Measurements from ENCODE around the gene ELK3.

The ELK3 gene

DNA sequence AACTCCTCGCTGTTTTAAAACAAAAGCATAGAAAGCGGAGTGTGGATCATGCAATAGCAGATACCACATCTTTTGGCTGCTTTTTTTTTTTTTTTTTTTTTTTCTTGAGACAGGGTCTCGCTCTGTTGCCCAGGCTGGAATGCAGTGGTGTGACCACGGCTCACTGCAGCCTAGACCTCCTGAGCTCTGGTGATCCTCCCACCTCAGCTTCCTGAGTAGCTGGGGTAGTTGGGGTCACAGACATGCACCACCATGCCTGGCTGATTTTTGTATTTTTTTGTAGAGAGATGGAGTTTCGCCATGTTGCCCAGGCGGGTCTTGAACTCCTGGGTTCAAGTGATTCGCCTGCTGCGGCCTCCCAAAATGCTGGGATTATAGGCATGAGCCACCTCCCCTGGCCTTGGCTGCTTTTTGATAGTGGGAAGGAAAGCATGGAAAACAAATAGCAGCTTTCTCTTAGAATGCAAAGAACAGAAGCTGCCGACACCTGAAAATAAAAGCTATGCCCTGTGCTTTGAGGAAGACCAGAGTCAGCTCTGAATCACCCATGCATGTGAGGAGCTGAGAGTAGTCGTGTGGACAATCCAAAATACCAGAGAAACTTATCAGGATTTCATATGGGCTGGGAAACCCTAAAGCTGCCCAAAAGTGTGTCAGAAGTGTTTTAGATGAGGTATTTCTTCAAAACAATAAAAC is 3.6 kb upstream of the ELK3 start:
- no peak for DNase-seq

DNA sequence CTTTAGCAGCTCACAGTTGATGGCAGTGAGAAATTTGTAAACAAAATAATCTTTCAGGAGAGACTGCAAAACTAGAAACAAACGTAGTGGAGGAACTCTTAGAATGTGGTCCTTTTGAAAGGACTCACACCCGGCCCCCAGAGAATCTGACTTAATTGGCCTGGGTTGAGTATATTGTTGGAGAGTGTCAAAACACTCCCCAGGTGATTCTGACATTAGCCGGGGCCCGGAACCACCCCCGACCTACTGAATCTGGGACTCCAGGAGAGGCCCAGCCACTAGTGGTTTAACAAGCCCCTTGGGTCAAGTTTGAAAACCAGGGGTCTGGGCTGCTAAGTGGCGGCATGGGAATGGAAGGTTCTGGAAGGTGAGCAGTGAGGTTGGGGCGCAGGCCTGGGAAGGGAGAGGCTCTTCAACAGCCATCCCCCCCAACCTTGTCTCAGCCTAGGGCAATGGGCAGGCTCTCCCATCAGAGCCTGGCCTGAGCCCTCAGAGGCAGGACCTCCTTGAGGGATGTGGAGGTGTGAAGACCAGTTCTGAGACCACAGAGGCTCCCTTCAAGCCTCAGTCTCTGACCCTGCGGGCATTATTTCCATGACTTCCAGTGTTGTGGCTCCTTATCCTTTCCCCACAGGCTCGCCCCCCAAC is 1.1 kb upstream of the ELK3 start:
- no peak for DNase-seq

DNA sequence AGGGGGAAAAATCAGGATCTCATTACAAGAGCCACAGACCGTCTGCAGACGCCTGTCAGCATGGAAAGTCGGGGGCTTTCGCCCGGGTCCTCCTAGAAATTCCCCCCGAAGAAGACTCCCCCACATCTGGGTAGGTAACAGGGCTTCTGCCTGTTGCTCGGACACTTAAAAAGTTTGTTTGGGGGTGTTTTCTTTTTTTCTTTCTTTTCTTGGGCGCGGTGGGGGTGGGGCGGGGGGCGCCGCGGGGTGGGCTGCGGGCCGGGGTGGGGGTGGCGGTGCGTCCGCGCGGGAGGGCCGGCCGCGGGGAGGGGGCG is 358 bp downstream of the ELK3 start:
- DNase-seq: no peak

DNA sequence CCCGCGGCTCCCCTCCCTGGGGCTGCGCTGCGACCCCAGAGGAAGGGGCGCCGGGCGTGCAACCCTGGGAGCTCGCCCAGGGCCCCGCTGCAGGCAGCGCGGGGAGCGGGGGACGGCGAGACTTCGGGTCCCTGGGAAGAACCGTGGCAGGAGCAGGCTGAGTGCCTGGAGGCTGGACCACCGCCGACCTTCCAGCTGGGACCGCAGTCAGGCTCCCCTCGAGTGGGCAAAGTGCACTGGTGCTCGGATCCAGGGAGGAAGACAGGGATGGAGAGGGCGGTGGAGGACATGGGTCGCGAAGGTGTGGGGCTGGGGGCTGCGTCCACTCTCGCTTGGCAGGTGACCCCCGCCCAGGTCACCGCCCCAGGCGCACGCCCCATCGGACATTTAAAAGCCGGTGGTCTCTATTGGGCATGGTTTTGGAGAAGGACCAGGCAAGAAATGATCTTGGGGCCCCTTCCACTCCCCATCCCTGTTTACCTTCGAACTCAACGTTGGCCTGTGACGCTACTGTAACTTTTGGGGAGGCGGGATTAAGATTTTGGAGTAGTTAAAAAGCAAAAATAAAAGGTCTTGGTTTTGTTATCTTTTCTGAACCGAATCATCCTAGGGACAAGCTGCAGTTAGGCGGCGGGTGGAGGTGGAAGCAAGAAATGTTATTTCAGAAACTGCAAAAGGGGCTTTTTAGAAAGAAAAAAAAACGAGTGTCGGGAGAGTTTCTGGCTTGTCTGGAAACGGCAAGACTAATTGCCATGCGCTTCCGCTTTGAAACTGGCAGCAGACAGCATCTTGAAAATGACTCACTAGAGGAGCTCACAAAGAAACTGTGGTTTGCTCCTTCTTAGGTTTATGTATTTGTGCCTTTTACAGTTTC is 1.0 kb downstream of the ELK3 start:
- DNase-seq: no peak

DNA sequence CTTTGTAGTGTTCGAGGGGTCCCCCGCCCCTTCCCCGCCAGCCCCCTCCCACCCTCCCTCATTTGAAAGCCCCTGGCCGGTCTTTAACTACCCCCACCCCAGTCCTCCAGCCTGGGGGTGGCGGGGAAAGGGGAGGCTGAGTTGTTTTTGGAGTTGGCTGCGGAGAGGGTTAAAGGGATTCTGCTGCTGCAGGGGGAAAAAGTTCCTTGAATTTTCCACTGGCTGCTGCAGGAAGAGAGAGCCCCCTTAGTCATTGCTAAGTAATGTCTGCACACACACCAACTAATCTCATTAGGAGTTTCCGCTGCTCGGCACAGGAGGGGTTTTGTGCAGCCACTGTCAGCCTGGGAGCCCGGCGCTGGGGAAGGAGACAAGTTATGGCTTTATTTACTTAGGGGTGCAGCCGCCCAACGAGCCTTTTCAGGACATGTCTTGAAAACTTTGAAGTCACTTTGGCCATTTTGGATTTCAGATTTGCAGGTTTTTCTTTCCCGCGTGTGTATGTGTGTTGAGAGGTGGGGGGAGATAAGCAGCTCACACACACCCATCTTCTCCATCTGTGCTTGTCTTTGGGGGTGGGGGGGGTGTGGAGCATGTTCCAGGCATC is 1.8 kb downstream of the ELK3 start:
- no peak for DNase-seq

DNA sequence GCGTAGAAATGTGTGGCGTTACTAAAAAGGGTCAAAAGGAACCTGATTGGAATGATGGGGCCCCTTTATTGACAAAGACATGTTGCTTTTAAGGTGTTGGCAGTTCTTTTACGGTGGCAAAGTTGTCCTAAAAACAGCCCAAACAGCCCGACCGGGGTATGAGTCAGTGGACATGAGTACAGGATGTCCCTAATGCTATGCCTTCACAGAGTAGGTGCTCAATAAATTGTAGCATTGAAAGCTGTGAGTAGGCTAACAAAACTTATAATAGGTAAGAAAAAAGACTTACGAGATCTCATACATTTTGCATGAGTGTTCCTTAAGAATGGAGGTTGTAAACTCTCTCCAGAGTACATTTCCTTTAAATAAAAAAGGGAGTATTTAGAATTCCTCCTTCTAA is 2.6 kb downstream of the ELK3 start:
- DNase-seq: no peak

DNA sequence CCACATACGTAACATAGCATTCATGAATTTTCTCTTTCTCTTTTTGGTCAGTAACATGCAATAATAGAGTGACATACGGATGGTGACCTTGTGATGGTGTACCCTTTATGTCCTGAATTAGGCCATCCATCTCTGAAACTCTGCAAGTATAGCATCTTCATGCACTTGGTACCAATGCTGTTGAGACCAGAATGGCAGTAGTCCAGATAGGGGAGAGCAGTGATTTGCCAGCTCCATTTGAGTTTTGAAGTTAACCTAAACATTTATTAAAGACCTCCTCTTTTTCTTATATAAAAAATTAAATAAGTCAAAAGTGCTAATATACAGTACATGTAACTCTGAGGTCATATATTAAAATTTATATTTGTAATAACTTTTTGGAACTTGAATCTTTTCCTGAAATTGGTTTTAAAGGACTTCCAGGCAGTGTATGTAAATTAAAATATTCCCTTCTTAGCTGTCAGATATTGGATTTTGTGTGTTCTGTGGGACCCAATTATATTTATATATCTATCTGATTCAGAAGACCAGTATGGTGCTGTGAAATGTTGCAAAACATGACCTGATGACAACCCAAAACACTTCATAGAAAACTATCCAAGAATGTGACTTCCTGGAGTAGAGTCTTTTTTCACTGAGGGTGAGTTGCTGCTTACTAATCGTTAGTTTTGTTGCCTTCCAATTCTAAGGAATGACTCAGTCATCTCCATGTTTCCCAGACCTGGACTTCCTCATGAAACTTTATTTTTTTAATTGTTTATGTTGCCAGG is 3.5 kb downstream of the ELK3 start:
- no peak for DNase-seq

DNA sequence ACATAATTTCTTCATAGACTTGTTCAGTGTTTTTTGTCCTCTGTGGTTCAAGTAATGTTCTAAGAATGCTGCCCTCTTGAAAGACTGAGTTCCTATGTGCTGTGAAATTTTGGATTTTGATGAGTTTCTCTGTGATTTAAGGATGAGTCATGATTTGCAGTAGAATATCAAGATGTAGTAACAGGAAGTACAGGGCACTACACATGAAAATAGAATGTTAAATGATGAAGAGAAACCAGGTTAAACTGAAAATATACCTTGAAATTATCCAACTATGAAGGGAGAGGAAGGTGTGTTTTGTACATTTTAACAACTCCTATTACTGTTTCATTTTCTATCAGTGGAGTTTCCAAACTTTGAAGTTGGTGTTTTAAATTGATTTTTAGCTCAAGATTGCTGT is 4.8 kb downstream of the ELK3 start:
- no peak for DNase-seq

DNA sequence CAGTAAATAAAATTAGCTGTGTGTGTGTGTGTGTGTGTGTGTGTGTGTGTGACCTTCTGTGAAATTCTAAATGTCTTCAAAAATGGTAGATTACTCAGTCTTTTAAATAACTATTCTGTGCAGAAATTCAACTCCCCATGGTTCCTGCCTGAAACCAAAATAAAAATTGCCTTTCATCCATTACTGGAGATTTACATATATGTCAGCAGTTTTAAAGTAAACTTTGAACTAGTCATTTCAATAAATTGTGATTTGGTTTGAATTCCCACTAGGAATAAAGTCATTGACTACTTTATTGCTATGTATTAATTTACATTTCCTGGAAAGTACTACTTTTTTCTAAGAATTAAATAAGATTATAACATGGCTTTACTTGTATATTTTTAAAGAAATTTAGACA is 5.3 kb downstream of the ELK3 start:
- DNase-seq: no peak

DNA sequence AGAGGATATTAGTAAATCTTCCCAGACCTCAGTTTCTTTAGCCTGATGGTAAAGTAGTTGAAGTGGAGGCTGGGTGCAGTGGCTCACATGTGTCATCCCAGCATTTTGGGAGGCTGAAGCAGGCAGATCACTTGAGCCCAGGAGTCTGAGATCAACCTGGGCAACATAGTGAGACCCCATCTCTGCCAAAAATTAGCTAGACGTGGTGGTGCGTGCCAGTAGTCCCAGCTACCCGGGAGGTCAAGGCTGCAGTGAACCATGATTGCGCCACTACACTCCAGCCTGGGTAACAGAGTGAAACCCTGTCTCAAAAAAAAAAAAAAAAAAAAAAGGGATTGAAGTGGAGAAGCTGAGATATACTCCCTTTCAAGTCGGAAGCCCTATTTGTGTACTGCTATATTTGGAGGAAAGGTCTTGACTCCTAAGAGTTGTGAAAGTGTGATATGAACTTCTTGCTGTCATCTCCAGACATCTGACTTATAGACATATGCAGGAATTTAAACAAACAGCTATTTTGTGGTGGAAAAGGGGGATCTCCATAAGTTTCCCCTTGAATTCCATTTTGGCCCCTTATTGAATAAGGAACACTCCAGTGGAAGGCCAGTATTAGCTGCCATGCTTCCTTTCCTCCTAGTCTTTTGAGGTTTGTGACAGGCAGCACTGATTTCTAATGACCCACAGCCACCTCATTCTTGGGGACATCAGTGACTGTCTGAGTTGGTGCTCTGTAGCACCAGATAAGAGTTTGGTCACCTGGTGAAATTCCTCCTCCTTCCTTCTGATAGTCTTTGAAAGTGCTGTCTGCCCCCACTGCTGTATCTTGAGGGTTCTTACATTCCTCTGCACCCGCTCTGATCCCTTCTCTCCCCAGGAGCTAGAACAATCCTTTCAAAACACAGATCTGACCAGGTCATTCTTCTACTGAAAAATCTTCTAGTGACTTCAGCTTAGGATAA is 7.4 kb downstream of the ELK3 start:
- DNase-seq: no peak

DNA sequence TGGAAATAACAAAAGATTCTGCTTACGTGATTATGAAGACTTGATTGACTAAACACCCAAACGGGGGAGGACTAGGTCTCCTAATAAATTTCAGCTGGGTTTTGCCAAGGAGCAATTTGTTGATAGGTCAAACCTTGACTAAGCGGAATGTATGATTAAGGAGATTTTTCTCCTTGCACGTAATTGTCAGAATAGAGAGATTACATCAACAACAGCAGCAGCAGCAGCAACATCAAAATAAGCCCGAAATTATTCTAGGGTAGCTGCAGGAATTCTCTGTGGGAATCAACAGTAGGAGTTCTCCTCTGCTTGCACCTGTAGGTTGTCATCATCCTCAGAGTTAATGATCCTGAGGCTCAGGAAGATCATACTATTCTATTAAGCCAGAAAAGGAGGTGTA is 10.2 kb downstream of the ELK3 start:
- no peak for DNase-seq

DNA sequence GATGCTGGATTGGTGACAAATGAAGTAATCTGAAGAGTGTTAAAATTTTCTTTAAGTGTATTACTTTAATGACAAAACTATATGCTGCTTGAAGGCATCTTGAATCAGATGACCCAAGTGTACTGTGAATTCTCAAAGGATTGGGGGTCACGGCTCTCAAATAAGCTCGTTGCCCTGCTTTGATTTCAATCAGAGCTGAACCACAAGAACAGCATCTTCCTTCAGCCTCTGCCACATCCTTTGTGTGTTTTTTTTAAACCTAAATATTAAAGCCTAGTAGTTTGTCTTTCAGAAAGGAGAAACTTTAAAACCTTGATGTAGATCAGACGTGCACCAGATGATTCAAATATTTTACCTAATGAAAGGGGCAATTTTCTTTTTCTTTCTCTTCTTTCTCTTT is 11.7 kb downstream of the ELK3 start:
- no peak for DNase-seq

DNA sequence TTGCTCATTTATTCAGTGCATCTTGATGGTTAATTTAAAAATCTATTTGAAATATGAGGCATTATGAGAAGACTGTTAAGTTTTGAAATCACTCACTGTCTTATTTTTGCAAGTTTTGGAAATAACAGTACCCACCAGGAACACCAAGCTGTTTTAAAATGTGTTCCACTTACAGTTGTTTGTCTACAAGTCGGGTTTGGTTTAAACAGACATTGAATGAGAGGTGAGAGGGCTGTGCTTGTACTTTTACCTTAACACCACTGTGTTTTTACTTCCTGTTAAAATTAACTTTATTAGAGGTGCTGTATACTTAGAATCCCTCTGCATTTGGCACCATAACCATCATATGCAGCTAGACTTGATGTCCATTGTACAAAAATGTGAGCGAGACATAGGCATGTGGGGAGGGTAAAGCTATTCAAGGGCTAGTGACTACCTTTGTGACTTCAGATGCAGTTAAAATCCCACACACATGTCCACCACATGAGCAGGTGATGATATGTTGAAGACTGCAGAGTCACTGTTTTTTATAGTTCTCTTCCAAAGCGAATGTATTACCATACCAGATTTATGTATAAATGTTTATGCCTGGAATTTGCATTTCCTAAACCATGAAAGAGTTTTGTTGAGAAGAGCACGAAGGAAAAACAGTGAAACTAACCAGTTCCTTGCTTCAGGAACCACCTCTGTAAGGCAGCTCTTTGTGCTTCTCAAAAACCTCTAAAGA is 12.9 kb downstream of the ELK3 start:
- DNase-seq: no peak

DNA sequence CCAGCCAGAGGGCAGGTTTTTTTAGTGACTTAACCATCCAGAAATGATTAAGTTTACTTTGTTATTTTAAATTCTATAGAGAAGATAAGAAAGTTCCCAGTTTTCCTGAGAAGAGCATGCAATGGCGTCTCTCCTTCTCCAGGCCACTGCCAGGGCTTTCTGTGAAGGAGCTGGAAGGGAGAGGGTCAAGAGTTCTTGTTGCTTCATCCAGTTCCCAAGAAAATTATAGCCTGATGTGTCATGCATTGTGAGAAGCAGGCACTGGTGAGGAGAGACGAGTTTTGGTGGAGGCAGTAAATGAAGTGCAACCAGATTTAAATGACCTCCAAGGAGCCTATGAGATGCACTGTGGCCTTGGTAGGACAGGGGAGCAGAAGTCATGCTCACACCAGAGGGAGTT is 14.2 kb downstream of the ELK3 start:
- DNase-seq: no peak

DNA sequence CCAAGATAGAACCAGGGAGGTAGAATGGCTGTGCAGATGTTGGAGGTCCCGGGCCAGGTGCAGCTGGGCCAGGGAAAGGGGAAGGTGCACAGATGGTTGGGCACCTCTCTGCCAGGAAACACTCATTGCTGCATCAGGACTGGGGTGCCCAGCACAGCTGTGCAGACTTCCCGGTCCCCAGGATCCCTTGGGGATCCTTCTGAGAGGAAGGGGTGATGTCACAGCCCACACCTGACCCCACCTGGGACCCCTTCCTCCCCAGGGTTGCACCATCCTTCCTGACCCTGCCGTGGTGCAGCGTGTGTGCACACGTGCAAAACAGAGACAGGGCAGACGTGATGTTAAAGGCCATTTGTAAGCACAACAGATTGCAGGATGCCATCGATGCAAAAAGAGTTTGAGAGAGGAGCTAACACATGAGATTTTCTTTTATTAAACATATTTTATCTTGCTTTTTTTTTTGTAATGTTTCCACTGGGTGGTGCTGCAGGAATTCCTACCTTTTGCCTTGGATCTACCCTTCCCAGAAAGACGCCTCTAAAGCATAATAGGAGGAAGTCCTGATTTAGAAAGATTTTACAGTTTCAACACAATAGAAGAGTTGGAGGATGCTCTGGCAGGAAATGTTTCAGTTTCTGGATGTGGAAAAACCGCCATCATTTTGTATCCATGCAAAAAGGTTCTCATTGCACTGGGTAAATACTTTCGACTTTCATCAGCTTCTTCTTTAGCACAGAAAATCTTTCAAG is 14.8 kb downstream of the ELK3 start:
- DNase-seq: no peak

DNA sequence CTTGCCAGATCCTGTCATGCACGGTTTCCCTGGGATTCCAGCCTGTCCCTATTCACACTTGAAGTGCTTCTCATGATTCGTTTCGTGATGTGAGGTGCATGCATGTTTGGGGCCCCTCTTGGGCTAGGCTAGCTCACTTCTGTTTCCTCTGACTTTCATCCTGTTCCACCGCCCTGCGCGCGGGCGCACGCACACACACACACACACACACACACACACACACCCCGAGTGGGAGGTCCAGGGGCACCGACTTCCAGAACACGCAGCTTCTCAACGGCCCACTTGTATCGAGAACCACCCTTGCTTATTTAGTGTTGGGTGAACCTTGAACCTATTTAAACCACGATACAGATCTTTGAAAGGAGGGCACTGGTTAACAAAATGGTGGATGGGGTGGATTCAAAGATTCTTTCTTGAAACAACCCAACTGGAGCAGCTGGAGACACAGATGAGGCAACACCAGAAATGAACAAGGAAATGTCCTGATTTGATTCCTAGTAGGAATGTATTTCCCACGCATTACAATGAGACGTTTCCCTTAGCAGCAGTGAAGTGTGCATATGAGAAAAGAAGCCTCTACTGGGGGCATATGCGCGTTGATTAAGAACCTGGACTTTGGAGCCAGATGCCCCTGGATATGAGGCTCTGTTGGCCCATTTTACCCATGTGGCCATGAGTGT is 16.3 kb downstream of the ELK3 start:
- no peak for DNase-seq

DNA sequence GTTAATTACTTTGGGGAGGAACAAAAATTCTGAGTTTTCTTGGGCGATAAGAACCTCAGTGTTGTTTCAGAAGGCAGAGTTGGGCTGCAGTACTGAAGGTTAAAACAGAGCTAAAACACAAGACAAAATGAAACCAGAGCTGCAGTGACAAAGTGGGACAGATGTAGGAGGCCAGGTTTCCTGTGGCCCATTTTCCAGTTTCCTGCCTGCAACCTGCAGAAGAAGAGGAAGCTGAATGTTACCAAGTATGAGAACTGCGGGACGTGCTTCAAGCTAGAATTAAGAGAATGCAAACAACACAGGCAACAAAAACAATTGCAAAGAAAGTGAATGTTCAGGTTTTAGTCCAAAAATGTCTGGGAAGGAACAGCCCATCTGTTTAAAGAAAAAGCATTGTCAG is 17.8 kb downstream of the ELK3 start:
- no peak for DNase-seq

DNA sequence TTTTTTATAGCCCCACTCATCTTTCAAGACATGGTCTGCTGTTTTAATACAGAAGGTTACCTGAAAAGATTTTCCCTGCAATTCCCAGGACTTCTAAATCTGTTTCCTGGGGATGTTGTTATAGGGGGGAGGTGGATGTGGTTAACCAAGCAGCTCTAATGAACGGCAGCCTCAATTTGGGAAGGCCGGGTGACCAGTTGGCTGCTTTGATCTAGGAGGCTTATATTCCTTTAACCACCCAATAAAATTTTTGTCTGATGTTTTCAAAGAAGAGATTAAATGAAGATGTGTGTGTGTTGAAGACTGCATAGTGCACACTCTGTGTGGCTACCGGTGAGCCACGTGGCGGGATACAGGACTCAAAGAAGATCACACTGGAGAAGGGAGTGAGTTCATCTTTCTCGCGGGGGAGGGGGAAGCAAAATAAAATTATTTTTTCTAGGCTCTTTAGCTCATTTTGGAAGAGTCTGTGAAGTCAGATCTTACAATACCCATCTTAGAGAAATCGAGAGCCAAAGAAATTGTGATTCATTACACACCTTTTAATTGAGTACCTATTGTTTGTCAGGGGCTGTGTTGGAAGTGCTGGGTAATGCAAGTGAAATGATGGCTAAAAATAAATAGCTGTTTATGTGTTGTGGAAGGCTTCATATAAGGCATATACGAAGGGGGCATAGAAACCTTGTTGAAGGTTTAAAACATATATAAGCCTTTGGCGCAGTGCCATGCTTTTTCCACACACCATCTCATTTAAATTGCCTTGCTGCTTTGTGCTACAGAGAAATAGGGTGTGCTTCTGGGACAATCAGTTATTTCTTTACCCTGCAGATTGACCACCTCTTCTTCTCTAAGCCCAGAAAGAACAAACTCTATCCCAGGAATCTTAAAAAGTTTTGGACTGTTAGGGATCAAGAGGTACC is 18.5 kb downstream of the ELK3 start:
- no peak for DNase-seq

DNA sequence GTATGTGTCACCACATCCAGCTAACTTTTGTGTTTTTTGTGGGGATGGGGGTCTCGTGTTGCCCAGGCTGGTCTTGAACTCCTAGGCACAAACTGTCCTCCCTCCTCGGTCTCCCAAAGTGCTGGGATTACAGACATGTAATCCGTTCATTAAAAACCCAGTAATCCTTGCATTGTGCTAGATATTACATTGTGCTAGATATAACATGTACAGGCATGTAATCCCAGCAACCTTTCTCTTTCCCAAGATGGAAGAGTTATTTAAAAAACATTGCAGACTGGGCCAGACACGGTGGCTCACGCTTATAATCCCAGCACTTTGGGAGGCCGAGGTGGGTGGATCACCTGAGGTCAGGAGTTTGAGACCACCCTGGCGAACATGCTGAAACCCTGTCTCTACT is 19.7 kb downstream of the ELK3 start:
- DNase-seq: no peak

Measured in NCI-H526 treated with DMSO at 0.1 percent for 48 hours (cell line).